Endothelial cell of umbilical vein (primary cell): ENCODE measurements around the gene PLA2G4B.

ENCODE experiments used
- CTCF ChIP-seq, 2 donors: IDR thresholded peaks; 1 replicate in 1 of 2; 2 replicates in 1 of 2; pipeline ENCODE4 v1.5.1; 2011; ENCODE audit warnings: low read length in 2 of 2, mild to moderate bottlenecking in 2 of 2, moderate library complexity in 2 of 2, control low read depth in 1 of 2, inconsistent platforms in 1 of 2, low read depth in 1 of 2; ENCODE audit not compliant: insufficient read depth in 1 of 2; ENCODE audit errors: extremely low read depth in 1 of 2
- EZH2 ChIP-seq: IDR thresholded peaks from 2 replicates; pipeline ENCODE4 v1.6.1; 2012; ENCODE audit warnings: borderline replicate concordance, low read depth, mild to moderate bottlenecking, moderate library complexity, low read length, inconsistent platforms; ENCODE audit not compliant: severe bottlenecking
- FOS ChIP-seq: IDR thresholded peaks from 2 replicates; pipeline ENCODE4 v1.6.1; 2011; ENCODE audit warnings: mild to moderate bottlenecking, low read length, moderate library complexity, borderline replicate concordance; ENCODE audit not compliant: insufficient read depth
- JUN ChIP-seq: IDR thresholded peaks from 2 replicates; pipeline ENCODE4 v1.6.1; 2011; ENCODE audit warnings: borderline replicate concordance, low read depth; ENCODE audit not compliant: insufficient read length, insufficient read depth
- MAX ChIP-seq: IDR thresholded peaks from 2 replicates; pipeline ENCODE4 v1.6.1; 2011; ENCODE audit not compliant: insufficient read depth, insufficient read length
- POLR2A ChIP-seq: IDR thresholded peaks from 2 replicates; pipeline ENCODE4 v1.6.1; 2012; ENCODE audit warnings: low read depth, mild to moderate bottlenecking, control low read depth, low read length
- POLR2AphosphoS5 ChIP-seq: IDR thresholded peaks from 2 replicates; pipeline ENCODE4 v1.6.1; 2012; ENCODE audit warnings: low read depth, mild to moderate bottlenecking, control low read depth, low read length, moderate library complexity; ENCODE audit not compliant: insufficient read depth

GRCh38 chr15:41881920-41882688 lies 43.5 kb downstream of the PLA2G4B start:
- TF ChIP-seq POLR2AphosphoS5: no peak
- TF ChIP-seq CTCF (IDR thresholded peaks at IDR 0.05; ENCODE audit: extremely low read depth in 1 of 2, insufficient read depth in 1 of 2, low read depth in 1 of 2, low read length in 2 of 2): no peak
- no peak for TF ChIP-seq MAX
- no peak for TF ChIP-seq EZH2
- TF ChIP-seq POLR2A: no peak
- TF ChIP-seq JUN: no peak
- TF ChIP-seq FOS: no peak
